ENCODE results near the gene LTB4R.
"Not testable (repeated sequence)": the region's sequence is repeated elsewhere in the genome, so short reads cannot be mapped to it uniquely, and the experiment has no call there.

Gene LTB4R

DNA sequence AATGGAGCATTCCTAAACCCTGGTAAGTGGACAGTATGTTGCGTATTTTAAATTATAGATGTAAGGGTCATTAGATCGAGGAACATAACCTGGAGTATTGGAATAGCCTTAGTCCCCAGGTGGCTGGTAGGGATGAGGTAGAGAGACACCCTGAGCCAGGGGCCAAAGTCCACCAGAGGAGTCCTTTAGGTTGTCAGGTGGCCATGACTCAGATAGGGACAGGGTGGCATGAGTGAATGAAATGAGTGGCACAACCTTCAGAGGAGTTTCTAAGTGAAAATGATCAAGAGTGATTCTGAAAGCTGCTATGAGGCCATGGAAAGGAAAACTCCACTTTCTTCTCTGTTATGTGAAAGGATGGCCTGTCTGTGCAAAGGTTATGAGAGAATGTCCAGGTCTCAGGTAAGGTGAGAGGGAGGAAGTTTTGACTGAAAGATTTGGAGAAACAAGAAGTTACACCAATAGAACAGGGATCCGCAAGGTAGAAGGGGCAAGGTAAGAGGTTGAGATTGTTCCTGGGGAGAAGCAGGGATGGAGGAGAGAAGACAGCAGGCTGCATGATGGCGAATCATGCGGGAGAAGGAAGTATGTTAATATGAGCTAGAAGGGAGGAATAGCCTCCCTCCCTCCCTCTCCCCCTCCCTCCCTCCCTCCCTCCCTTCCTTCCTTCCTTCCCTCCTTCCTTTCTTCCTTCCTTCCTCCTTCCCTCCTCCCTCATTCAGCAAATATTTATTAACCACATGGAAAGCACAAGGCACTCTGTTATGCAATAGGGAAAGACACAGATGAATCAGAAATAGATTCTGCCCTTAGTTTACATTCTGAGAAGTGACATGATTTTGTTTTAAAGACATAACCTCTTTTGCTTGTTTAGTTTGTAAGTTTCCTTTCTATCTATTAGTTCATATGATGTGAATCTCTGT, 42.5 kb downstream of the LTB4R start:
- no peaks in the 10 kb centered on the region for H3K36me3 ChIP-seq (ENCODE audit: insufficient read depth, low read length)
- H3K27ac ChIP-seq (ENCODE audit: low read depth, low read length), result no peak overlapping the region
- H3K4me1 ChIP-seq (ENCODE audit: insufficient read depth, low read length), result no peaks in the 10 kb centered on the region
- peaks cover 47% of the 10 kb centered on the region for H3K27me3 ChIP-seq (ENCODE audit: insufficient read depth, low read length)
- WGBS, result 94% methylated on average over 3 of the region's 5 CpGs
- no peaks in the 10 kb centered on the region for H3K9me3 ChIP-seq (ENCODE audit: insufficient read depth, low read depth, low read length)
- no peak overlapping the region for H3K4me3 ChIP-seq (ENCODE audit: low read length)
- H3K9ac ChIP-seq (ENCODE audit: low read depth, low read length), result no peak overlapping the region

DNA sequence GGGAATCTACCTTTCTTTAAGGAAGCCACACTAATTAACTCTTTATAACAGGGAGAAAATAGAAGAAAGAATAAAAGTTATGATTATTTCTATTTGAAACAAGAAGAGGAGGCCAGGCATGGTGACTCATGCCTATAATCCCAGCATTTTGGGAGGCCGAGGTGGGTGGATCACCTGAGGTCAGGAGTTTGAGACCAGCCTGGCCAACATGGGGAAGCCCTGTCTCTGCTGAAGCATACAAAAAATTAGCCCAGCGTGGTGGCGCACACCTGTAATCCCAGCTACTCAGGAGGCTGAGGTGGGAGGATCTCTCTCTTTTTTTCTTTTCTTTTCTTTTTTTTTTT, 43.2 kb downstream of the LTB4R start:
- H3K9me3 ChIP-seq (ENCODE audit: insufficient read depth, low read depth, low read length); H3K4me3 ChIP-seq (ENCODE audit: low read length); H3K27ac ChIP-seq (ENCODE audit: low read depth, low read length); H3K9ac ChIP-seq (ENCODE audit: low read depth, low read length); H3K4me1 ChIP-seq (ENCODE audit: insufficient read depth, low read length); H3K36me3 ChIP-seq (ENCODE audit: insufficient read depth, low read length): not testable (repeated sequence)
- 91% methylated on average over 3 of the region's 3 CpGs for WGBS
- H3K27me3 ChIP-seq (ENCODE audit: insufficient read depth, low read length), result peaks cover 42% of the 10 kb centered on the region

DNA sequence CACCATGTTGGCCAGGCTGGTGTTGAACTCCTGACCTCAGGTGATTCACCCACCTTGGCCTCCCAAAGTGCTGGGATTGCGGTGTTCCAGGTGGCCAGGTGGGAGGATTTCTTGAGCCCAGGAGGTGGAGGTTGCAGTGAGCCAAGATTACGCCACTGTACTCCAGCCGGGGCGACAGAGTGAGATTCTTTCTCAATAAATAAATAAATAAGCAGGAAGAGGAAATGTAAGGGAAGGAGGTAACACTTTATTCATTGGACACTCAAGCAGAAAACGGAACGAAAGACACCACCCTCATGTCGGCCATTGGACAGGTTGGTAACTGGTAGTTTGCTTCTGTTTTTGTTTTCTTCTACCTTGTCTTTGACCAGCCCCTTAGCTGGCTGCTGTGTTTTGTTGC, 43.7 kb downstream of the LTB4R start:
- 89% methylated on average over 4 of the region's 7 CpGs for WGBS
- H3K4me1 ChIP-seq (ENCODE audit: insufficient read depth, low read length), result no peaks in the 10 kb centered on the region
- H3K27ac ChIP-seq (ENCODE audit: low read depth, low read length), result no peak overlapping the region
- no peaks in the 10 kb centered on the region for H3K36me3 ChIP-seq (ENCODE audit: insufficient read depth, low read length)
- H3K27me3 ChIP-seq (ENCODE audit: insufficient read depth, low read length), result peaks cover 40% of the 10 kb centered on the region
- no peak overlapping the region for H3K4me3 ChIP-seq (ENCODE audit: low read length)
- H3K9me3 ChIP-seq (ENCODE audit: insufficient read depth, low read depth, low read length), result no peaks in the 10 kb centered on the region
- H3K9ac ChIP-seq (ENCODE audit: low read depth, low read length), result no peak overlapping the region

DNA sequence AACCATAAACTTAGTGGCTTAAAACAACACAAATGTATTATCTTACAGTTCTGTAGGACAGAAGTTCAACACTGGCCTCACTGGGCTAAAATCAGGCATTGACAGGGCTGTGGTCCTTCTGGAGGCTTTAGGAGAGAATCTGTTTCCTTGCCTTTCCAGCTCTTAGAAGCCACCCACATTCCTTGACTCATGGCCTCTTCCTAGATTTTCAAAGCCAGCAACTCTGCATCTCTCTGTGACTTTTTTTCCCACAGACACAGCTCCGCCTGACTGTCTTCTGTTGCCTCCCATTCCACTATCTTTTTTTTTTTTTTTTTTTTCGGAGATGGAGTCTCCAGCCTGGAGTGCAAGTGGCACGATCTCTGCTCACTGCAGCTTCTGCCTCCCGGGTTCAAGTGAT, 44.9 kb downstream of the LTB4R start:
- no peak overlapping the region for H3K9ac ChIP-seq (ENCODE audit: low read depth, low read length)
- WGBS, result 87% methylated on average over 4 of the region's 4 CpGs
- H3K4me1 ChIP-seq (ENCODE audit: insufficient read depth, low read length), result no peaks in the 10 kb centered on the region
- H3K27ac ChIP-seq (ENCODE audit: low read depth, low read length), result no peak overlapping the region
- H3K36me3 ChIP-seq (ENCODE audit: insufficient read depth, low read length), result no peaks in the 10 kb centered on the region
- H3K27me3 ChIP-seq (ENCODE audit: insufficient read depth, low read length), result peaks cover 31% of the 10 kb centered on the region
- H3K4me3 ChIP-seq (ENCODE audit: low read length), result no peak overlapping the region
- H3K9me3 ChIP-seq (ENCODE audit: insufficient read depth, low read depth, low read length), result no peaks in the 10 kb centered on the region

DNA sequence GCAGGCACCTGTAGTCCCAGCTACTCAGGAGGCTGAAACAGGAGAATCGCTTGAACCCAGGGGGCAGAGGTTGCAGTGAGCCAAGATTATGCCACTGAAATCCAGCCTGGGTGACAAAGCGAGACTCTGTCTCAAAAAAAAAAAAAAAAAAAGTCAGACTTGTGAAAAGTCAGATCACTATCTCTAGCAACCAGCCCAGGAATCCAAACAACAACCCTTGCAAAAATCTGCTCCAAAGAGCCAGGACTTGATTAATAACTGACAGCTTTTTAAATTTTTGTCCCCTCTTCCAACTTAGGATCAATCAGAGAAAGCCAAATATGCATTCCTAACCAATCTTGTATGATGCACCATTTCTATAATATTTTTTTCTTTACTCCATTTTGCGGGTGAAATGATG, 49.0 kb downstream of the LTB4R start:
- no peak overlapping the region for H3K4me3 ChIP-seq (ENCODE audit: low read length)
- H3K4me1 ChIP-seq (ENCODE audit: insufficient read depth, low read length), result no peaks in the 10 kb centered on the region; the same call in 1 of the 2 replicates
- peaks cover 27% of the 10 kb centered on the region for H3K27me3 ChIP-seq (ENCODE audit: insufficient read depth, low read length)
- H3K9ac ChIP-seq (ENCODE audit: low read depth, low read length), result no peak overlapping the region
- H3K27ac ChIP-seq (ENCODE audit: low read depth, low read length), result no peak overlapping the region
- no peaks in the 10 kb centered on the region for H3K9me3 ChIP-seq (ENCODE audit: insufficient read depth, low read depth, low read length)
- 89% methylated on average over 3 of the region's 3 CpGs for WGBS
- no peaks in the 10 kb centered on the region for H3K36me3 ChIP-seq (ENCODE audit: insufficient read depth, low read length)

DNA sequence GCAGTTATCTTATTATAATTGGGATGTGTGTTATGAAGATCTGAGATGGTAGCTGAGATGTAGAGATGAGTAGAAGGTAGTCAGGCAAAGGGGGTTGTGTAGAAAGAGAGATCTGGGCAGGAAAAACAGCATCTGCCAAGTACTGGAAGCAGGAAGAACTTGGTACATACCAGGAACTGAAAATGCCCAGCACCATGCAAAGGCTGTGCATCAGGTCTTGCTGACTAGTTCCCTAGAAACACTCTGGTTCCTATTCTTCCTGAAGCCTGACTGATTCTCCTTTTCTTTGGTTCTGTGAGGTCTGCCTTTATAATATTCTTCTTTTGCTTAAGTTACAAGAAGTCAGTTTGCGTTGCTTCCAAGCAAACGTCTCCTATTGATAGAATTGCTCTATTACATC, 50.0 kb downstream of the LTB4R start:
- Histone ChIP-seq H3K9me3 (ENCODE audit: insufficient read depth, low read depth, low read length) (no peaks in the 10 kb centered on the region), H3K27me3 (ENCODE audit: insufficient read depth, low read length) (peaks cover 27% of the 10 kb centered on the region; the same call in 1 of the 2 replicates), H3K9ac (ENCODE audit: low read depth, low read length) (no peak overlapping the region), H3K4me3 (ENCODE audit: low read length) (no peak overlapping the region), H3K4me1 (ENCODE audit: insufficient read depth, low read length) (peaks cover 6% of the 10 kb centered on the region; the same call in 1 of the 2 replicates), H3K36me3 (ENCODE audit: insufficient read depth, low read length) (no peaks in the 10 kb centered on the region), H3K27ac (ENCODE audit: low read depth, low read length) (no peak overlapping the region)
- WGBS, result 90% methylated on average over 2 of the region's 2 CpGs

DNA sequence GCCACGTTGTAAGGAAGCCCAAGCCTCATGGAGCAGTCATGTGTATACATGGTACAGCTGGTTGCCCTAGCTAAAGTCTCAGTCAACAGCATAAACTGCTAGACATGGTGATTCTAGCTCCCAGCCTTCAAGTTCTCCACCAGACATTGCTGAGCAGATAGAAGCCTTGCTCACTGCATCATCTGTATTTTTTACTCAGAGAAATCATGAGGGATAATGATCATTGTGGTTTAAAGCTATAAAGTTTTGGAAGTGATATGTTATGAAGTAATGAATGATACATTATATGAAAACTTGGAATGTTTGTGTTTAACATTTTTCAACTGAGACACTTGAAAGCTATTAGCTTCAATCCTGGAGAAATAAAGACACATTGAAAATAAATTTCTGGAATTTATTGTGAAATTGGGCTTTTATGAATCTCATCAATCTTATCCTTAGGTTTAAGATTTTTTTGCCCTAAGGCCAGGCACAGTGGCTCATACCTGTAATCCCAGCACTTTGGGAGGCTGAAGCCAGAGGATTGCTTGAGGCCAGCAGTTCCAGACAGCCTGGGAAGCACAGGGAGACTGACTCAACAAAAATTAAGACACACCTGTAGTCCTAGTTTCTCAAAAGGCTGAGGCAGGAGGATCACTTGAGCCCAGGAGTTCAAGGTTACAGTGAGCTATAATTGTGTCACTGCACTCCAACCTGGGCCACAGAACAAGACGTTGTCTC, 51.1 kb downstream of the LTB4R start:
- 26% methylated on average over 1 of the region's 2 CpGs for WGBS

DNA sequence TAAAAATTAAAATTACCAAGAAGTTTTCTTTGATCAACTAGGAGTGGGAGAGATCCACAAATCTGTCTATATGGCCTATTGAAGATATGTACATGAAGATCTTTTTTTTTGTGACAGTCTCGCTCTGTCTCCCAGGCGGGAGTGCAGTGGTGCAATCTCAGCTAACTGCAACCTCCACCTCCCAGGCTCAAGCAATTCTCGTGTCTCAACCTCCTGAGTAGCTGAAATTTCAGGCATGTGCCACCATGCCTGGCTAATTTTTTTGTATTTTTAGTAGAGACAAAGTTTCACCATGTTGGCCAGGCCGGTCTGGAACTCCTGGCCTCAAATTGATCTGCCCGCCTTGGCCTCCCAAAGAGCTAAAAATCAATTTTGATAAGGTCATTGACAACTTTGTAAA, 52.1 kb downstream of the LTB4R start:
- Histone ChIP-seq H3K27ac (ENCODE audit: low read depth, low read length) (no peak overlapping the region), H3K9ac (ENCODE audit: low read depth, low read length) (no peak overlapping the region), H3K27me3 (ENCODE audit: insufficient read depth, low read length) (peaks cover 23% of the 10 kb centered on the region; the same call in 1 of the 2 replicates), H3K4me3 (ENCODE audit: low read length) (no peak overlapping the region), H3K36me3 (ENCODE audit: insufficient read depth, low read length) (no peaks in the 10 kb centered on the region), H3K4me1 (ENCODE audit: insufficient read depth, low read length) (peaks cover 6% of the 10 kb centered on the region; the same call in 1 of the 2 replicates), H3K9me3 (ENCODE audit: insufficient read depth, low read depth, low read length) (no peaks in the 10 kb centered on the region)
- 81% methylated on average over 5 of the region's 5 CpGs for WGBS

More for the DNA sequence above, 51.1 kb downstream of the LTB4R start:
- H3K9me3 ChIP-seq (ENCODE audit: insufficient read depth, low read depth, low read length), result no peaks in the 10 kb centered on the region
- no peak overlapping the region for H3K4me3 ChIP-seq (ENCODE audit: low read length)
- H3K4me1 ChIP-seq (ENCODE audit: insufficient read depth, low read length), result peaks cover 6% of the 10 kb centered on the region; the same call in 1 of the 2 replicates
- H3K36me3 ChIP-seq (ENCODE audit: insufficient read depth, low read length), result no peaks in the 10 kb centered on the region
- H3K27me3 ChIP-seq (ENCODE audit: insufficient read depth, low read length), result peaks cover 25% of the 10 kb centered on the region; the same call in 1 of the 2 replicates
- H3K27ac ChIP-seq (ENCODE audit: low read depth, low read length), result no peak overlapping the region
- H3K9ac ChIP-seq (ENCODE audit: low read depth, low read length), result no peak overlapping the region

DNA sequence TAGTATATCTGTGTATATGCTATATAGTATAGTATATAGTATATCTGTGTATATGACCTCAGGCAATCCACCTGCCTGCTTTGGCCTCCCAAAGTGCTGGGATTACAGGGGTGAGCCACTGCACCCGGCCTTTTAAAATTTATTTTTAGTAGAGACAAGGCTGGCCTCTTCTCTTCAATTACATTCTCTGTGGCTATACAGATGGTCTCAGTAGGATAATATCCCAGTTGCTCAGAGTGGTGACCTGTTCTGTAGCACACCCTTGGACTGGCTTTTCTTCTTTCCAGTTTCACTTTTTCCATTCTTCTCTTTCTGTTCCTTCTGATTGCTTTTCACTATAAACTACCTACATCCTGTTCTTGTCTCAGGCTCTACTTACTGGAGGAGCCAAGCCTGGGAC, 53.5 kb downstream of the LTB4R start:
- WGBS, result 88% methylated on average over 1 of the region's 1 CpG
- Histone ChIP-seq H3K9me3 (ENCODE audit: insufficient read depth, low read depth, low read length) (no peaks in the 10 kb centered on the region), H3K27ac (ENCODE audit: low read depth, low read length) (no peak overlapping the region)

DNA sequence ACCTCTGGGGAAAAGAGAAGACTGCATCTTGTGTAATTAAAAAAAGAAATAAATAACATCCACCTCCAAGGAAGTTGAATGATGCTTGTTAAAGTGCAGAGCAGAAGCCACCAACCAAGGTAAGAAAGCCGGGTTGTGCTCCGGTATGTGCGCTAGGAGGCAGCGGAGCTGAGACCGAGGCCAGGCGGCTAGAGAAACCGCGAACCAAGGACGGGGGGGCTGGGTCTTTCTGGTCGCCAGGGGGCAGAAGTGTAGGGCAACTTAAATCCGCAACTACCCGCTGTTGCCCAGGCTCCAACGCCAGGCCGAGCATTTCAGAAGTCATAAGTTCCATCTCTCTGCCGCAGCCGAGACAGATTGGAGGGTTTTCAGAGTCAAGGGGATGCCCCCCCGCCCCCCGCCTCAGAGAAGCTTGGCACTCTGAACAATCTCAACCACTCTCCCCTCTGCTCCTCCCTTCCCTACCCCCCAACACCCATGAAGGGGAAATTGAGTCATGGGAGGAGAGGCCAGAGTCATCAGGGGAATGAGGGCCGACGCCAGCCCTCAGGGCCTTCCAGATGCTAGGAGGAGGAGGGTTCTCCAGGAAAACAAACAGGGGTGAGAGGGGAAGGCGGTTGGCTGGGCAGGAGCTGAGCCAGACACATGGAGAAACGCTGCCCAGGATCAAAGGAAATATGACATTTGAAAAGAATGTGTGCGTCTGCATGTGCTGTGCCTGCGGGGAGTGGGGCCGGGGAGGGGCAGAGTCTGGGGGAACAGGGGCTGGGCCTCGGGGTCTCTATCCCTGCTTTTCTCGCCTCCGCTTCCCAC, 54.5 kb downstream of the LTB4R start:
- Histone ChIP-seq H3K36me3 (ENCODE audit: insufficient read depth, low read length) (no peaks in the 10 kb centered on the region), H3K9ac (ENCODE audit: low read depth, low read length) (no peak overlapping the region), H3K4me3 (ENCODE audit: low read length) (peak overlapping the region; percentile 63), H3K27ac (ENCODE audit: low read depth, low read length) (no peak overlapping the region; the same call in 1 of the 2 replicates), H3K9me3 (ENCODE audit: insufficient read depth, low read depth, low read length) (no peaks in the 10 kb centered on the region), H3K27me3 (ENCODE audit: insufficient read depth, low read length) (peaks cover 15% of the 10 kb centered on the region; the same call in 1 of the 2 replicates), H3K4me1 (ENCODE audit: insufficient read depth, low read length) (peaks cover 10% of the 10 kb centered on the region; the same call in 1 of the 2 replicates)
- under 1% methylated on average over 24 of the region's 28 CpGs for WGBS

More for the DNA sequence above, 53.5 kb downstream of the LTB4R start:
- peaks cover 15% of the 10 kb centered on the region; the same call in 1 of the 2 replicates for H3K27me3 ChIP-seq (ENCODE audit: insufficient read depth, low read length)
- no peaks in the 10 kb centered on the region for H3K36me3 ChIP-seq (ENCODE audit: insufficient read depth, low read length)
- H3K4me1 ChIP-seq (ENCODE audit: insufficient read depth, low read length), result peaks cover 10% of the 10 kb centered on the region; the same call in 1 of the 2 replicates
- no peak overlapping the region for H3K4me3 ChIP-seq (ENCODE audit: low read length)
- no peak overlapping the region for H3K9ac ChIP-seq (ENCODE audit: low read depth, low read length)

Data from HUES64 (cell line).